Liver (tissue), 9 donors: ENCODE results near the gene ARMC5. TPM values are rescaled to one million over a fixed set of nuclear protein-coding genes. Genes with fewer than 3 reads are reported as not detected.

Experiments used
- DNase-seq: peaks from one replicate; pipeline ENCODE4 v3.0.0-alpha.2; 2017; ENCODE audit warnings: low spot score
- H3K27ac ChIP-seq, 2 donors: one replicate each; pipeline ENCODE4 v1.7.0; 2013; ENCODE audit warnings: inconsistent platforms in 2 of 2, low read length in 2 of 2, control low read depth in 1 of 2, low read depth in 1 of 2, mild to moderate bottlenecking in 1 of 2
- H3K27me3 ChIP-seq, 4 donors: one replicate each; pipeline versions ENCODE4 v1.6.1 to v1.7.0; 2013; ENCODE audit warnings: low read length in 3 of 4, inconsistent platforms in 1 of 4, mild to moderate bottlenecking in 1 of 4, moderate library complexity in 1 of 4; ENCODE audit not compliant: control insufficient read depth in 4 of 4, insufficient read depth in 4 of 4
- H3K36me3 ChIP-seq, 4 donors: one replicate each; pipeline versions ENCODE4 v1.6.1 to v1.7.0; 2013; ENCODE audit warnings: low read length in 3 of 4, mild to moderate bottlenecking in 3 of 4, low read depth in 1 of 4, moderate library complexity in 1 of 4; ENCODE audit not compliant: control insufficient read depth in 4 of 4, insufficient read depth in 3 of 4
- H3K4me1 ChIP-seq, 4 donors: one replicate each; pipeline versions ENCODE4 v1.6.1 to v1.7.0; 2013; ENCODE audit warnings: low read length in 3 of 4, mild to moderate bottlenecking in 3 of 4, moderate library complexity in 1 of 4; ENCODE audit not compliant: control insufficient read depth in 4 of 4, insufficient read depth in 4 of 4
- H3K4me3 ChIP-seq, 3 donors: one replicate each; pipeline versions ENCODE4 v1.6.1 to v1.7.0; 2013; ENCODE audit warnings: low read length in 3 of 3, control low read depth in 1 of 3, low read depth in 1 of 3, mild to moderate bottlenecking in 1 of 3
- H3K9ac ChIP-seq, 2 donors: one replicate each; pipeline ENCODE4 v1.7.0; 2013; ENCODE audit warnings: low read length in 2 of 2, mild to moderate bottlenecking in 2 of 2, moderate library complexity in 2 of 2, control low read depth in 1 of 2, low read depth in 1 of 2
- H3K9me3 ChIP-seq, 4 donors: one replicate each; pipeline versions ENCODE4 v1.6.1 to v1.7.0; 2013; ENCODE audit warnings: low read length in 3 of 4; ENCODE audit not compliant: control insufficient read depth in 4 of 4
- EGR1 ChIP-seq, 2 donors: IDR thresholded peaks; 2 replicates each; pipeline ENCODE4 v1.6.1; 2016 to 2018; ENCODE audit warnings: antibody characterized with exemption in 2 of 2, low read depth in 2 of 2
- FOXA1 ChIP-seq: IDR thresholded peaks from 2 replicates; pipeline ENCODE4 v1.6.1; 2016; ENCODE audit warnings: antibody characterized with exemption
- FOXA2 ChIP-seq: IDR thresholded peaks from 2 replicates; pipeline ENCODE4 v1.6.1; 2016; ENCODE audit warnings: antibody characterized with exemption
- GABPA ChIP-seq, 2 donors: IDR thresholded peaks in 1 of 2; conservative IDR thresholded peaks in 1 of 2; 2 replicates each; pipeline ENCODE4 v1.6.1; 2016; ENCODE audit warnings: antibody characterized with exemption in 2 of 2, mild to moderate bottlenecking in 1 of 2, moderate library complexity in 1 of 2
- HNF4A ChIP-seq, 2 donors: conservative IDR thresholded peaks; 2 replicates each; pipeline ENCODE4 v1.6.1; 2016; ENCODE audit warnings: antibody characterized with exemption in 2 of 2, mild to moderate bottlenecking in 2 of 2
- HNF4G ChIP-seq: IDR thresholded peaks from 2 replicates; pipeline ENCODE4 v1.6.1; 2016; ENCODE audit warnings: antibody characterized with exemption
- JUND ChIP-seq, 2 donors: IDR thresholded peaks; 2 replicates each; pipeline ENCODE4 v1.6.1; 2016; ENCODE audit warnings: antibody characterized with exemption in 2 of 2
- NR2F2 ChIP-seq: IDR thresholded peaks from 2 replicates; pipeline ENCODE4 v1.6.1; 2016; ENCODE audit warnings: antibody characterized with exemption
- RAD21 ChIP-seq, 2 donors: IDR thresholded peaks; 2 replicates each; pipeline ENCODE4 v1.6.1; 2016; ENCODE audit warnings: antibody characterized with exemption in 2 of 2, mild to moderate bottlenecking in 2 of 2
- RXRA ChIP-seq, 2 donors: IDR thresholded peaks; 2 replicates each; pipeline ENCODE4 v1.6.1; 2017 to 2018; ENCODE audit warnings: antibody characterized with exemption in 2 of 2, mild to moderate bottlenecking in 1 of 2
- SP1 ChIP-seq: IDR thresholded peaks from 2 replicates; pipeline ENCODE4 v1.6.1; 2018; ENCODE audit warnings: antibody characterized with exemption, mild to moderate bottlenecking
- TAF1 ChIP-seq: conservative IDR thresholded peaks from 2 replicates; pipeline ENCODE4 v1.6.1; 2016; ENCODE audit warnings: antibody characterized with exemption, mild to moderate bottlenecking
- YY1 ChIP-seq: IDR thresholded peaks from 2 replicates; pipeline ENCODE4 v1.6.1; 2016; ENCODE audit warnings: antibody characterized with exemption, mild to moderate bottlenecking
- WGBS: extraction: QIAGEN DNeasy Blood & Tissue Kit; methylation state at CpG from one replicate; pipeline ENCODE4 v1.1.7; 2013; 5-methylcytosine and 5-hydroxymethylcytosine counted together
- polyA plus RNA-seq, 2 donors: library from polyadenylated mRNA; stranded (reverse) in 1 of 2; unstranded in 1 of 2; fragments of 200-250 nt in 1 of 2; fragments of >200 nt in 1 of 2; fragmentation: Nextera tagmentation in 1 of 2; extraction: Ambion mirVana in 1 of 2; gene quantifications; one replicate each; pipeline versions ENCODE4 v1.2.1 to v1.2.3, GENCODE V29; 2013 to 2015
- total RNA-seq, 2 donors: library from RNA; depleted of rRNA; stranded (reverse); fragments of >200 nt; gene quantifications; one replicate each; pipeline ENCODE4 v1.2.3, GENCODE V29; 2014
- TF ChIP-seq, protein P1 (sequence below): IDR thresholded peaks from 2 replicates; pipeline ENCODE4 v1.6.1; 2016; ENCODE audit warnings: antibody characterized with exemption
- TF ChIP-seq, protein P2 (sequence below): IDR thresholded peaks from 2 replicates; pipeline ENCODE4 v1.6.1; 2016; ENCODE audit warnings: antibody characterized with exemption, mild to moderate bottlenecking
- TF ChIP-seq, protein P3 (sequence below): IDR thresholded peaks from 2 replicates; pipeline ENCODE4 v1.6.1; 2016; ENCODE audit warnings: antibody characterized with exemption
- TF ChIP-seq, protein P4 (sequence below): IDR thresholded peaks from 2 replicates; pipeline ENCODE4 v1.6.1; 2016; ENCODE audit warnings: antibody characterized with exemption
- TF ChIP-seq, protein P5 (sequence below): fragments of 150-350 bp; IDR thresholded peaks from 2 replicates; pipeline ENCODE4 v1.5.1; 2017; ENCODE audit warnings: improper control_type of control experiment, low read depth, low read length; ENCODE audit not compliant: missing input control
- donor health status: healthy.
- donor health status: healthy.
- donor health status: healthy.
- donor health status: healthy.
- donor health status: healthy.

Gene ARMC5
- total and polyA plus RNA-seq, 4 donors = 5.4 to 13.3 (median 11.4) TPM

DNA sequence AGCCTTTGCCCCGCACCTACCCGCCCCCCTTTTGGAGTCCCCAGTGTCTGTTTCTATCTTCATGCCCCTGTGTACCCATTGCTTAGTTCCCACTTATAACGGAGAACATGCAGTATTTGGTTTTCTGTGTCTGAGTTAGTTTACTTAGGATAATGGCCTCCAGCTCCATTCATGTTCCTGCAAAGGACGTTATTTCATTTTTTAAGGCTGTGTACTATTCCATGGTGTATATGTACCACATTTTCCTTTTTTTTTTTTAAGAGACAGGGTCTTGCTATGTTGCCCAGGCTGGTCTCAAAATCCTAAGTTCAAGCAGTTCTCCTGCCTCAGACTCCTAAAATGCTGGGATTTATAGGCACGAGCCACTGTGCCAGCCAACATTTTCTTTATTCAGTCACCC lies 8.6 kb downstream of the ARMC5 start:
- Histone ChIP-seq H3K36me3 (peaks cover 0 to 23% (median 3%) of the 10 kb centered on the region in 4 donors), H3K4me1 (peaks cover 8 to 18% (median 11%) of the 10 kb centered on the region in 4 donors), H3K9ac (no peak overlapping the region), H3K9me3 (no peaks in the 10 kb centered on the region), H3K27me3 (no peaks in the 10 kb centered on the region), H3K27ac (no peak overlapping the region), H3K4me3 (no peak overlapping the region)
- no peak for DNase-seq
- TF ChIP-seq YY1 (no peak), EGR1 (IDR thresholded peaks at IDR 0.05; ENCODE audit: low read depth in 2 of 2) (no peak), SP1 (no peak), JUND (IDR thresholded peaks at IDR 0.05) (no peak), RAD21 (IDR thresholded peaks at IDR 0.05) (no peak)
- TF ChIP-seq, protein P1, sequence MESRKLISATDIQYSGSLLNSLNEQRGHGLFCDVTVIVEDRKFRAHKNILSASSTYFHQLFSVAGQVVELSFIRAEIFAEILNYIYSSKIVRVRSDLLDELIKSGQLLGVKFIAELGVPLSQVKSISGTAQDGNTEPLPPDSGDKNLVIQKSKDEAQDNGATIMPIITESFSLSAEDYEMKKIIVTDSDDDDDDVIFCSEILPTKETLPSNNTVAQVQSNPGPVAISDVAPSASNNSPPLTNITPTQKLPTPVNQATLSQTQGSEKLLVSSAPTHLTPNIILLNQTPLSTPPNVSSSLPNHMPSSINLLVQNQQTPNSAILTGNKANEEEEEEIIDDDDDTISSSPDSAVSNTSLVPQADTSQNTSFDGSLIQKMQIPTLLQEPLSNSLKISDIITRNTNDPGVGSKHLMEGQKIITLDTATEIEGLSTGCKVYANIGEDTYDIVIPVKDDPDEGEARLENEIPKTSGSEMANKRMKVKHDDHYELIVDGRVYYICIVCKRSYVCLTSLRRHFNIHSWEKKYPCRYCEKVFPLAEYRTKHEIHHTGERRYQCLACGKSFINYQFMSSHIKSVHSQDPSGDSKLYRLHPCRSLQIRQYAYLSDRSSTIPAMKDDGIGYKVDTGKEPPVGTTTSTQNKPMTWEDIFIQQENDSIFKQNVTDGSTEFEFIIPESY = no peak
- TF ChIP-seq, protein P2, sequence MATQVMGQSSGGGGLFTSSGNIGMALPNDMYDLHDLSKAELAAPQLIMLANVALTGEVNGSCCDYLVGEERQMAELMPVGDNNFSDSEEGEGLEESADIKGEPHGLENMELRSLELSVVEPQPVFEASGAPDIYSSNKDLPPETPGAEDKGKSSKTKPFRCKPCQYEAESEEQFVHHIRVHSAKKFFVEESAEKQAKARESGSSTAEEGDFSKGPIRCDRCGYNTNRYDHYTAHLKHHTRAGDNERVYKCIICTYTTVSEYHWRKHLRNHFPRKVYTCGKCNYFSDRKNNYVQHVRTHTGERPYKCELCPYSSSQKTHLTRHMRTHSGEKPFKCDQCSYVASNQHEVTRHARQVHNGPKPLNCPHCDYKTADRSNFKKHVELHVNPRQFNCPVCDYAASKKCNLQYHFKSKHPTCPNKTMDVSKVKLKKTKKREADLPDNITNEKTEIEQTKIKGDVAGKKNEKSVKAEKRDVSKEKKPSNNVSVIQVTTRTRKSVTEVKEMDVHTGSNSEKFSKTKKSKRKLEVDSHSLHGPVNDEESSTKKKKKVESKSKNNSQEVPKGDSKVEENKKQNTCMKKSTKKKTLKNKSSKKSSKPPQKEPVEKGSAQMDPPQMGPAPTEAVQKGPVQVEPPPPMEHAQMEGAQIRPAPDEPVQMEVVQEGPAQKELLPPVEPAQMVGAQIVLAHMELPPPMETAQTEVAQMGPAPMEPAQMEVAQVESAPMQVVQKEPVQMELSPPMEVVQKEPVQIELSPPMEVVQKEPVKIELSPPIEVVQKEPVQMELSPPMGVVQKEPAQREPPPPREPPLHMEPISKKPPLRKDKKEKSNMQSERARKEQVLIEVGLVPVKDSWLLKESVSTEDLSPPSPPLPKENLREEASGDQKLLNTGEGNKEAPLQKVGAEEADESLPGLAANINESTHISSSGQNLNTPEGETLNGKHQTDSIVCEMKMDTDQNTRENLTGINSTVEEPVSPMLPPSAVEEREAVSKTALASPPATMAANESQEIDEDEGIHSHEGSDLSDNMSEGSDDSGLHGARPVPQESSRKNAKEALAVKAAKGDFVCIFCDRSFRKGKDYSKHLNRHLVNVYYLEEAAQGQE = no peak
- TF ChIP-seq, protein P3, sequence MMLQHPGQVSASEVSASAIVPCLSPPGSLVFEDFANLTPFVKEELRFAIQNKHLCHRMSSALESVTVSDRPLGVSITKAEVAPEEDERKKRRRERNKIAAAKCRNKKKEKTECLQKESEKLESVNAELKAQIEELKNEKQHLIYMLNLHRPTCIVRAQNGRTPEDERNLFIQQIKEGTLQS = no peak
- 95% methylated on average over 5 of the region's 5 CpGs for WGBS

DNA sequence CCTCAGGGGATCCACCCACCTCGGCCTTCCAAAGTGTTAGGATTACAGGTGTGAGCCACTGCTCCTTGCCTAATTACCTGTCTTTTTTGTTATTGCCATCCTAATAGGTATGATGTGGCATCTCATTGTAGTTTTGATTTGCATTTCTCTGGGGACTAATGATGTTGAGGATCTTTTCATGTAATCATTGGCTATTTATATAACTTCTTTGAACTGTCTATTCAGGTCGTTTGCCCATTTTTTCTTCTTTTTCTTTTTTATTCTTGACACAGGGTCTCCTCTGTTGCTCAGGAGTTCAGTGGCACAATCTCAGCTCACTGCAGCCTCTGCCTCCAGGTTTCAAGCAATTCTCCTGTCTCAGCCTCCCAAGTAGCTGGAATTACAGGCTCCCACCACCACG lies 11.3 kb downstream of the ARMC5 start:
- Histone ChIP-seq H3K4me3 (no peak overlapping the region), H3K27ac (no peak overlapping the region), H3K36me3 (peaks cover 0 to 16% (median 2%) of the 10 kb centered on the region in 4 donors), H3K27me3 (no peaks in the 10 kb centered on the region), H3K9ac (no peak overlapping the region), H3K4me1 (peaks cover 5 to 15% (median 10%) of the 10 kb centered on the region in 4 donors), H3K9me3 (no peaks in the 10 kb centered on the region)
- 87% methylated on average over 3 of the region's 3 CpGs for WGBS
- DNase-seq = no peak
- TF ChIP-seq, protein P4, sequence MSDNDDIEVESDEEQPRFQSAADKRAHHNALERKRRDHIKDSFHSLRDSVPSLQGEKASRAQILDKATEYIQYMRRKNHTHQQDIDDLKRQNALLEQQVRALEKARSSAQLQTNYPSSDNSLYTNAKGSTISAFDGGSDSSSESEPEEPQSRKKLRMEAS = no peak
- no peak for TF ChIP-seq RAD21 (IDR thresholded peaks at IDR 0.05)
- no peak for TF ChIP-seq HNF4A (conservative IDR thresholded peaks at IDR 0.05)
- TF ChIP-seq HNF4G = no peak
- no peak for TF ChIP-seq FOXA1
- TF ChIP-seq, protein P5, sequence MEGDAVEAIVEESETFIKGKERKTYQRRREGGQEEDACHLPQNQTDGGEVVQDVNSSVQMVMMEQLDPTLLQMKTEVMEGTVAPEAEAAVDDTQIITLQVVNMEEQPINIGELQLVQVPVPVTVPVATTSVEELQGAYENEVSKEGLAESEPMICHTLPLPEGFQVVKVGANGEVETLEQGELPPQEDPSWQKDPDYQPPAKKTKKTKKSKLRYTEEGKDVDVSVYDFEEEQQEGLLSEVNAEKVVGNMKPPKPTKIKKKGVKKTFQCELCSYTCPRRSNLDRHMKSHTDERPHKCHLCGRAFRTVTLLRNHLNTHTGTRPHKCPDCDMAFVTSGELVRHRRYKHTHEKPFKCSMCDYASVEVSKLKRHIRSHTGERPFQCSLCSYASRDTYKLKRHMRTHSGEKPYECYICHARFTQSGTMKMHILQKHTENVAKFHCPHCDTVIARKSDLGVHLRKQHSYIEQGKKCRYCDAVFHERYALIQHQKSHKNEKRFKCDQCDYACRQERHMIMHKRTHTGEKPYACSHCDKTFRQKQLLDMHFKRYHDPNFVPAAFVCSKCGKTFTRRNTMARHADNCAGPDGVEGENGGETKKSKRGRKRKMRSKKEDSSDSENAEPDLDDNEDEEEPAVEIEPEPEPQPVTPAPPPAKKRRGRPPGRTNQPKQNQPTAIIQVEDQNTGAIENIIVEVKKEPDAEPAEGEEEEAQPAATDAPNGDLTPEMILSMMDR = no peak
- TF ChIP-seq NR2F2 = no peak
- TF ChIP-seq, protein P1 = no peak
- TF ChIP-seq TAF1 = no peak
- no peak for TF ChIP-seq FOXA2
- no peak for TF ChIP-seq EGR1 (IDR thresholded peaks at IDR 0.05; ENCODE audit: low read depth in 2 of 2)
- TF ChIP-seq RXRA (IDR thresholded peaks at IDR 0.05) = no peak
- no peak for TF ChIP-seq YY1
- no peak for TF ChIP-seq GABPA (IDR thresholded peaks at IDR 0.05 in 1 of 2, conservative IDR thresholded peaks at IDR 0.05 in 1 of 2)
- TF ChIP-seq JUND (IDR thresholded peaks at IDR 0.05) = no peak
